Stimulated activated CD4-positive, alpha-beta T cell treated with anti-CD3 and anti-CD28 coated beads, Interleukin-1b, Interleukin-23, amount 100 ng/mL, for 1 hour (primary cell): Measurements from ENCODE around the gene F10.

Experiments
- DNase-seq, 2 donors: peaks; one replicate each; pipeline ENCODE4 v3.0.0-alpha.2; 2020; ENCODE audit warnings: low read depth in 2 of 2

F10 gene

DNA sequence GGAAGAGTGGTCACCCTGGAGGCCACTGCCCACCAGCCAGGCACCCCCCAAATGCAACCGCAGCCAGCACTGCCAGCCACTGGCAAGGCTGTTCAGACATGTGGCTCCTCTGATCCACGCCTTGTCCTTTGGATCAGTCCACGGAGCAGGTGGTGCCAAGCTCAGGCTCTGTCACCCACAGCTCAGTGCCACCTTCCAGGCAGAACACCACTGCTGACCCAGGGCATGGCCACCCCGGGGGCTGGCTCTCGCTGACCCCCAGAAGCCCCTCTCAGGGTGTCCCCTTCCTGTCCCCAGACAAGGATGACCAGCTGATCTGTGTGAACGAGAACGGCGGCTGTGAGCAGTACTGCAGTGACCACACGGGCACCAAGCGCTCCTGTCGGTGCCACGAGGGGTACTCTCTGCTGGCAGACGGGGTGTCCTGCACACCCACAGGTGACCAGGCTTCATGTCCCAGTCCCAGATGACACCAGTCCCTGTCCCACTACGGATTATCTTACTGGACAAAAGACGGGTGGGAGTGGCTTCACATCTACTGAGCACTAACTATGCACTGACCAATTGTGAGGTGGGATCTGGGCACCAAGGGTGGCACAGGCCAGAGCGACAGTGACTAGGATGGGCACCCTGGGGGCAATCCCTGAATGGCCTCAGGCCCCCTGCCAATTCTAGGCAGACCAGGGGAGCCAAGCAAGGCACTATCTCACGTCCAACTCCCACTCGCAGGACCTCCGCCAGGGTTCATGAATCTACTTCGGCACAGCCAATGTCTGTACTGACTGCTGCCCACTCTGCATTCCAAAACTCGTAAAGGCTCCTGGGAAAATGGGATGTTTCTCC, 7.0 kb upstream of the F10 start:
- DNase-seq, result no peak

GRCh38 chr13:113116206-113116800, 6.3 kb upstream of the F10 start:
- DNase-seq, result no peak

DNA sequence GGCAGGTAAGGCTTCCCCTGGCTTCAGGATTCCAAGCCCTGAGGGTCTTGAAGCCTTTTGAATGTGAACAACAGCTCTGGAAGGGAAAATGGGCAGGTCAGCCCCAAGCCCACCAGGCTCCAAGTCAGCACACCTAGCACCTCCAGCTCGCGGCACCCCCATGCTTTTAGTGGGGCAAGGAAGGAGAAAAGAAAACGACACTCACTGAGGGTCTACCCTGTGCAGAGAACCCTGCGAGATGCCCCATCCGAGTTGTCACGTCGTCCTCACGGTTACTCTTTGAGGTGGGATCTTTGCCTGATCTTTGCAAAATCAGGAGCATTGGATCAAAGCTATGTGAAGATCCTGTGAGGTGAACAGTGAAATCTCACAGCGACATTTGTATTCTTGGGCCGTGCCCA, 5.7 kb upstream of the F10 start:
- no peak for DNase-seq

- DNase-seq, result no peak
Observed at GRCh38 chr13:113117335-113117872, 5.2 kb upstream of the F10 start.

- DNase-seq, result no peak
Observed at GRCh38 chr13:113117911-113118260, 4.7 kb upstream of the F10 start.

DNA sequence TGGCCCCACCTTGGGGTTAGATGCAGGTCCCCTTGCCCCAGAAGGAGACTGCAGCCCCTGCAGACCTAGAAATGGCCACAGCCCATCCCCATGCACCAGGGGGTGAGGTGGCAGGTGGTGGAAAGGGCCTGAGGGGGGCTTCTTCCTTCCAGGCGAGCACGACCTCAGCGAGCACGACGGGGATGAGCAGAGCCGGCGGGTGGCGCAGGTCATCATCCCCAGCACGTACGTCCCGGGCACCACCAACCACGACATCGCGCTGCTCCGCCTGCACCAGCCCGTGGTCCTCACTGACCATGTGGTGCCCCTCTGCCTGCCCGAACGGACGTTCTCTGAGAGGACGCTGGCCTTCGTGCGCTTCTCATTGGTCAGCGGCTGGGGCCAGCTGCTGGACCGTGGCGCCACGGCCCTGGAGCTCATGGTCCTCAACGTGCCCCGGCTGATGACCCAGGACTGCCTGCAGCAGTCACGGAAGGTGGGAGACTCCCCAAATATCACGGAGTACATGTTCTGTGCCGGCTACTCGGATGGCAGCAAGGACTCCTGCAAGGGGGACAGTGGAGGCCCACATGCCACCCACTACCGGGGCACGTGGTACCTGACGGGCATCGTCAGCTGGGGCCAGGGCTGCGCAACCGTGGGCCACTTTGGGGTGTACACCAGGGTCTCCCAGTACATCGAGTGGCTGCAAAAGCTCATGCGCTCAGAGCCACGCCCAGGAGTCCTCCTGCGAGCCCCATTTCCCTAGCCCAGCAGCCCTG, 4.2 kb upstream of the F10 start:
- DNase-seq, result no peak

- no peak for DNase-seq
Observed at GRCh38 chr13:113119166-113119821, 3.3 kb upstream of the F10 start.

DNA sequence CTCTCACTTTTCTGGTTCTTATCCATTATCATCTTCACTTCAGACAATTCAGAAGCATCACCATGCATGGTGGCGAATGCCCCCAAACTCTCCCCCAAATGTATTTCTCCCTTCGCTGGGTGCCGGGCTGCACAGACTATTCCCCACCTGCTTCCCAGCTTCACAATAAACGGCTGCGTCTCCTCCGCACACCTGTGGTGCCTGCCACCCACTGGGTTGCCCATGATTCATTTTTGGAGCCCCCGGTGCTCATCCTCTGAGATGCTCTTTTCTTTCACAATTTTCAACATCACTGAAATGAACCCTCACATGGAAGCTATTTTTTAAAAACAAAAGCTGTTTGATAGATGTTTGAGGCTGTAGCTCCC, 2.8 kb upstream of the F10 start:
- DNase-seq, result no peak

- no peak for DNase-seq
Observed at GRCh38 chr13:113120300-113121182, 2.1 kb upstream of the F10 start.

- no peak for DNase-seq
Observed at GRCh38 chr13:113121183-113121927, 1.2 kb upstream of the F10 start.

DNA sequence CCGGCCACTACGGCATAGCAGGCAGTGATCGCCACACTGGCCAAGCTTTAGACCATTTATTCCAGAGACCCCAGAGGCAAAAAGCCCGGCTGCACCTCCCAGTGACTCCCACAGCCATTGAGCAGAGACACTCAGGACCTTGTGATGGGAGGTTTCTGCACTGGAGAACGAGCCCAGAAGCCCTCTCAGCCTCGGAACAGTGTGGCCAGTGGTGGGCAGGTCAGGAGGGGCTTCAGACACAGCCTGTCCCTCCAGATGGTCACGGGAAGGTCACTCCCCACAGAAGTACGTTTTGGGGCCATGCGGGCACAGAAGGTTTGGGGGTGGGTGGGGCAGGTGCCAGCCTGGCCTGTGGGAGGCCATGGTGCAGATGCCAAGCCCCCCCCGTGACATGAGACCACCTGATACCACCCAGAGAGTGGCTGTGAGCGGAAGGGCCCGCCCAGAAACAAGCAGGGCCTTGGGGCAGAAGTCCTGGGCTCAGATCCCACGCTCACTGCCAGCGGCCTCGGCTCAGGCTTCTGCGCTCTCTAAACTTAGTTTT, 599 bp upstream of the F10 start:
- no peak for DNase-seq

- DNase-seq, result no peak
Observed at GRCh38 chr13:113123226-113124201, 915 bp downstream of the F10 start.

GRCh38 chr13:113124211-113124970, 1.8 kb downstream of the F10 start:
- DNase-seq, result no peak

DNA sequence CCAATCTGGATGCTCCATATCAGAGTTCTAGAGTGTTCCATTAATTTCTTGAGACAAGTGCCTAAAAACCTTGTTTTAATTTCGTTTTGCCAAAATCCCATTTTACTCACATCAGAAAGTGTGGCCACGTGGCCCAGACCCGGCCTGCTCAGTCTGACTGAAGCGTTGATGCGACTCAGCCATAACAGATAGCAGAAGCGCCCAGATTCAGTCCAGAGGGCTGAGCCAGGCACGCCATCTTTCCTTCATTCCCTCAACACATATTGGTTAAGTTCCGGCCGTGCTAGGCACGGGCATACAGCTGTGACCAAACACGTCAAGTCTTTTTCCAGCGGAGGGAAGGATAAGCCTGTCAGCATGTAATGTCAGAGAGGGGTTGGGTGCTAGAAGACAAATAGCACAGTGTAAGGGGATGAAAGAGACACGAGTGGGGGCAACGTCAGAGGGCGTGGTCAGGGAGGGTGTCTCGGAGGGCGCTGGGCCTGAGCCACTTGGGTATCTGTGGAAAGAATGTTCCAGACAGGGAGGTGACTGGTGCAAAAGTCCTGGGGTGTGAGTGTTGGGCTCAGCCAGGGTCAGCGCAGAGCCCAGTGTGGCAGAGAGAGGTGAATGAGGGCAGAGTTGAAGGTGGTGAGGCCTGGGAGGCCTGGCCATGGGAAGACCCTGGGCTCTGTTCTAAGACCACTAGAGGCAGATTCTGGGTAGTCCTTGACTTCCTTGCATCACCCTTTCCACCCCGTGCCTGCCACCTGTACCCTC, 3.1 kb downstream of the F10 start:
- DNase-seq, result no peak

DNA sequence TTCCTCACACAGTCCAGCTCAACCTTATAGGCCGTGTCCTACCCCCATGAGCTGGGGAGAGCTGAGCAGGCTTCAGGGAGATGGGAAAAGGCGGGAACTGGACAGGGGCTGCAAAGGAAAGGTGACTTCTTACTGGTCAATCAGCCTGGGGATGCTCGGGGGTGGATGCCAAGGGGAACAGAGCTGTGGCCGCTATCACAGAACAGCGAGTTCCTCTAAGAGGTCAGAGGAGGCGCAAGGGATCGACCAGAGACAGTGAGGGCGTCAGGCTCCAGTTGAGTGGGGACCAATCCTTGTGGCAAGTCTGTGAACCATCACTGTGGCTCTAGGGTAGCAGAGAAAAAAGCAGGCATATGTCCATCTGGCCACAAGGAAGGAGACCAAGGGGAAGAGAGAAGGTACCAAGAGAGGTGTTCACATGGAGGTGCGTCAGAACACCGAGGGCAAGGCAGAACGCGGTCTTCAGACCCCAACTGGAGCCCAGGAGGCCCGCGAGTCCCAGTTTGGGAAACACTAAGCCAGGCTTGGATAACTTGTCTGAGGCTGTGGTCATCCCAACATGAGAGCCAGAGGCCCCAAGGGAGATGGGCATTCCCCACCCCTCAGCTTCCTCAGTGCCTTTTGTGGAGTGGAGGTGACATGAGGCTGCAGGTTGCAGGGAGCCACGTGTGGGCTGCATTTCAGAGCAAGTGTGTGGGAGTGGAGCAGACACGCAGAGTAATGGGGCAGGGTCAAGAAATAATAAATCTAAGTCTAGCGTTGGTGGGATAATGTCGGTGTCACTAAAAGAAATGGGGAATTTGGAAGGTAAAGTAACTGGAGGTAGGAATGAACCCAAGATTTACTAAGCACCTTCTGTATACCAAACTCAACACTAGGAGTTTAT, 3.9 kb downstream of the F10 start:
- DNase-seq, result no peak

- DNase-seq, result no peak
Observed at GRCh38 chr13:113129480-113129879, 6.9 kb downstream of the F10 start.
